Measurements from ENCODE around the gene BMP8B.

DNA sequence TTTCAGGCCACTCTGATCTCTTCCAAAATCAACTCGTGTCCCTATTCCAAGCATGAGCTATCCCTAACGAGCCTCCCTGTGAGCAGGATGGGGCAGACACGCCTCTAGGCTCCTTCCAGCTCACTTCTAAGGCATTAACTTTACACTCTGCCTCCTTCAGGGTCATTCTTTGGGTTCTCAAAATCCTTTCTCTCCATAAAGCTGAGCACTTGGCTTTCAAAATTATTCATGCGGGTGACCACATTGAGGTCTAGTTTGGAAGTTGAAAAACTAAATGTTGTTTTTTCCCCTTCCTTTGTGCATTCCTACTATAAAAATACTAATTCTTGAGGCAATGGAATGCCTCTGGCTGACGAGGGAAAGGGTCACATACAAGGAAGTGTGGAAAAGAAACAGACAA is 33.5 kb upstream of the BMP8B start:
- TF ChIP-seq, protein P1, sequence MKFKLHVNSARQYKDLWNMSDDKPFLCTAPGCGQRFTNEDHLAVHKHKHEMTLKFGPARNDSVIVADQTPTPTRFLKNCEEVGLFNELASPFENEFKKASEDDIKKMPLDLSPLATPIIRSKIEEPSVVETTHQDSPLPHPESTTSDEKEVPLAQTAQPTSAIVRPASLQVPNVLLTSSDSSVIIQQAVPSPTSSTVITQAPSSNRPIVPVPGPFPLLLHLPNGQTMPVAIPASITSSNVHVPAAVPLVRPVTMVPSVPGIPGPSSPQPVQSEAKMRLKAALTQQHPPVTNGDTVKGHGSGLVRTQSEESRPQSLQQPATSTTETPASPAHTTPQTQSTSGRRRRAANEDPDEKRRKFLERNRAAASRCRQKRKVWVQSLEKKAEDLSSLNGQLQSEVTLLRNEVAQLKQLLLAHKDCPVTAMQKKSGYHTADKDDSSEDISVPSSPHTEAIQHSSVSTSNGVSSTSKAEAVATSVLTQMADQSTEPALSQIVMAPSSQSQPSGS (tag by site-specific recombination; IDR thresholded peaks at IDR 0.05; ENCODE audit: low read depth) = no peak
- TF ChIP-seq ZNF175 (tag by site-specific recombination; IDR thresholded peaks at IDR 0.05) = no peak
- TF ChIP-seq, protein P2, sequence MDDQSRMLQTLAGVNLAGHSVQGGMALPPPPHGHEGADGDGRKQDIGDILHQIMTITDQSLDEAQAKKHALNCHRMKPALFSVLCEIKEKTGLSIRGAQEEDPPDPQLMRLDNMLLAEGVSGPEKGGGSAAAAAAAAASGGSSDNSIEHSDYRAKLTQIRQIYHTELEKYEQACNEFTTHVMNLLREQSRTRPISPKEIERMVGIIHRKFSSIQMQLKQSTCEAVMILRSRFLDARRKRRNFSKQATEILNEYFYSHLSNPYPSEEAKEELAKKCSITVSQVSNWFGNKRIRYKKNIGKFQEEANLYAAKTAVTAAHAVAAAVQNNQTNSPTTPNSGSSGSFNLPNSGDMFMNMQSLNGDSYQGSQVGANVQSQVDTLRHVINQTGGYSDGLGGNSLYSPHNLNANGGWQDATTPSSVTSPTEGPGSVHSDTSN (CRISPR knock-in tag; IDR thresholded peaks at IDR 0.05) = no peak
- no peak for TF ChIP-seq YY2 (tag by site-specific recombination; IDR thresholded peaks at IDR 0.05)
